HG03469 (cell line): ENCODE data around the gene AEBP1.

ENCODE experiments used
- ATAC-seq: cut with Tn5 transposase; IDR thresholded peaks from one replicate; pipeline ENCODE4 v1.9.1; 2021; ENCODE audit warnings: mild to moderate bottlenecking, moderate library complexity, moderate number of reproducible peaks; ENCODE audit not compliant: unreplicated experiment

The AEBP1 gene

GRCh38 chr7:44140341-44140740 lies 36.2 kb downstream of the AEBP1 start:
- no peak for ATAC-seq

- no peak for ATAC-seq
Observed at GRCh38 chr7:44141221-44141850, 37.2 kb downstream of the AEBP1 start, which contains the start of gene MYL7. Gene MYL7, minus strand, starts transcription at chr7:44141332. Its CDS starts 27 bp downstream, at chr7:44141305.

- ATAC-seq: no peak
Observed at GRCh38 chr7:44142028-44142427, 37.9 kb downstream of the AEBP1 start.

GRCh38 chr7:44143646-44144250 lies 39.6 kb downstream of the AEBP1 start:
- no peak for ATAC-seq

GRCh38 chr7:44144426-44144967 lies 40.4 kb downstream of the AEBP1 start:
- no peak for ATAC-seq

GRCh38 chr7:44144968-44145478 lies 40.9 kb downstream of the AEBP1 start:
- no peak for ATAC-seq

- ATAC-seq: no peak
Observed at GRCh38 chr7:44145479-44145968, 41.4 kb downstream of the AEBP1 start.

- no peak for ATAC-seq
Observed at GRCh38 chr7:44145969-44146911, 42.1 kb downstream of the AEBP1 start.

GRCh38 chr7:44147026-44147991 lies 43.2 kb downstream of the AEBP1 start:
- ATAC-seq: no peak

- no peak for ATAC-seq
Observed at GRCh38 chr7:44148166-44148565, 44.0 kb downstream of the AEBP1 start.

- no peak for ATAC-seq
Observed at GRCh38 chr7:44148961-44149536, 44.9 kb downstream of the AEBP1 start.

- no peak for ATAC-seq
Observed at GRCh38 chr7:44149571-44150465, 45.7 kb downstream of the AEBP1 start.

GRCh38 chr7:44150466-44150832 lies 46.3 kb downstream of the AEBP1 start:
- peak; percentile 61 for ATAC-seq

- no peak for ATAC-seq
Observed at GRCh38 chr7:44150966-44151941, 47.1 kb downstream of the AEBP1 start.

GRCh38 chr7:44151956-44152355 lies 47.8 kb downstream of the AEBP1 start:
- no peak for ATAC-seq

GRCh38 chr7:44152971-44153947 lies 49.1 kb downstream of the AEBP1 start:
- no peak for ATAC-seq
